HG03575 (cell line): Measurements from ENCODE around the gene PAN3.

Experiments used
- ATAC-seq: cut with Tn5 transposase; IDR thresholded peaks from one replicate; pipeline ENCODE4 v1.9.1; 2021; ENCODE audit not compliant: unreplicated experiment, insufficient number of reproducible peaks, low FRiP score; ENCODE audit errors: extremely low read depth

The PAN3 gene

GRCh38 chr13:28204043-28204442 lies 65.7 kb downstream of the PAN3 start:
- ATAC-seq, result no peak

- ATAC-seq, result no peak
These were observed 66.5 kb downstream of the PAN3 start for GRCh38 chr13:28204690-28205443.

- ATAC-seq, result no peak
These were observed 80.3 kb downstream of the PAN3 start for GRCh38 chr13:28218679-28219078.

- no peak for ATAC-seq
These were observed 81.2 kb downstream of the PAN3 start for GRCh38 chr13:28219408-28220099.

- no peak for ATAC-seq
These were observed 81.8 kb downstream of the PAN3 start for GRCh38 chr13:28220166-28220565.

GRCh38 chr13:28229522-28230411 lies 91.4 kb downstream of the PAN3 start:
- ATAC-seq, result no peak

- no peak for ATAC-seq
These were observed 93.3 kb downstream of the PAN3 start for GRCh38 chr13:28231642-28232041.

- no peak for ATAC-seq
These were observed 99.6 kb downstream of the PAN3 start for GRCh38 chr13:28237944-28238343.

GRCh38 chr13:28239374-28239773 lies 101.0 kb downstream of the PAN3 start:
- ATAC-seq, result no peak

- no peak for ATAC-seq
These were observed 107.1 kb downstream of the PAN3 start for GRCh38 chr13:28245465-28245864.

- no peak for ATAC-seq
These were observed 108.5 kb downstream of the PAN3 start for GRCh38 chr13:28246891-28247290.

- ATAC-seq, result no peak
These were observed 109.7 kb downstream of the PAN3 start for GRCh38 chr13:28248080-28248479.

- ATAC-seq, result no peak
These were observed 112.2 kb downstream of the PAN3 start for GRCh38 chr13:28250542-28250941.

GRCh38 chr13:28251466-28251865 lies 113.1 kb downstream of the PAN3 start:
- ATAC-seq, result no peak

- ATAC-seq, result no peak
These were observed 114.2 kb downstream of the PAN3 start for GRCh38 chr13:28252547-28252946.

- ATAC-seq, result no peak
These were observed 119.0 kb downstream of the PAN3 start for GRCh38 chr13:28257305-28257704.

GRCh38 chr13:28258417-28258816 lies 120.1 kb downstream of the PAN3 start:
- ATAC-seq, result no peak

- ATAC-seq, result no peak
These were observed 129.2 kb downstream of the PAN3 start for GRCh38 chr13:28267497-28267896.

- ATAC-seq, result peak; percentile 90
These were observed 130.5 kb downstream of the PAN3 start for GRCh38 chr13:28268800-28269223.
